Naive thymus-derived CD8-positive, alpha-beta T cell (primary cell): ENCODE data around the gene EBF4. TPM values are rescaled to one million over a fixed set of nuclear protein-coding genes. Genes with fewer than 3 reads are reported as not detected.
"Not testable (repeated sequence)": the region's sequence is repeated elsewhere in the genome, so short reads cannot be mapped to it uniquely, and the experiment has no call there.

Experiments
- ATAC-seq, 2 donors: fragments of 150-1000 bp; cut with Tn5 transposase in 1 of 2; sonication (Bioruptor Pico), chemical (Tn5 transposase) in 1 of 2; 1 replicate in 1 of 2; 2 replicates in 1 of 2; pipeline ENCODE4 v1.10.0; 2021; ENCODE audit warnings: mild to moderate bottlenecking in 2 of 2, moderate library complexity in 2 of 2
- POLR2A ChIA-PET: fragments of 350-600 bp; sonication (Branson Sonifier 250); formaldehyde crosslinking; loops from one replicate; lab custom pipeline; 2021; ENCODE audit warnings: antibody characterized with exemption; lab: Charles Lee
- DNase-seq, 10 donors: peaks; one replicate each; pipeline versions ENCODE4 v3.0.0 to v3.0.0-alpha.2; 2020 to 2022
- H3K27ac Mint-ChIP-seq, 10 donors: one replicate each; pipeline ENCODE4 v1.8.0; 2020 to 2022; ENCODE audit warnings: mild to moderate bottlenecking in 10 of 10, mixed read lengths in 10 of 10, moderate library complexity in 4 of 10, inconsistent platforms in 1 of 10
- H3K27me3 Mint-ChIP-seq, 5 donors: one replicate each; pipeline ENCODE4 v1.8.0; 2021 to 2022; ENCODE audit warnings: mixed read lengths in 5 of 5
- H3K36me3 Mint-ChIP-seq, 3 donors: one replicate each; pipeline ENCODE4 v1.8.0; 2020 to 2022; ENCODE audit warnings: mixed read lengths in 3 of 3, mild to moderate bottlenecking in 2 of 3, inconsistent platforms in 1 of 3
- H3K4me1 Mint-ChIP-seq, 4 donors: one replicate each; pipeline ENCODE4 v1.8.0; 2021 to 2022; ENCODE audit warnings: mixed read lengths in 4 of 4
- H3K4me3 Mint-ChIP-seq, 10 donors: one replicate each; pipeline ENCODE4 v1.8.0; 2020 to 2022; ENCODE audit warnings: mild to moderate bottlenecking in 10 of 10, mixed read lengths in 10 of 10, moderate library complexity in 6 of 10, inconsistent platforms in 1 of 10
- H3K9me3 Mint-ChIP-seq, 9 donors: one replicate each; pipeline ENCODE4 v1.8.0; 2020 to 2022; ENCODE audit warnings: mixed read lengths in 9 of 9, mild to moderate bottlenecking in 3 of 9, inconsistent platforms in 1 of 9, moderate library complexity in 1 of 9
- microRNA-seq: library from miRNA; unstranded; fragments of <30 nt; microRNA quantifications from one replicate; pipeline ENCODE4 v1.2.0, GENCODE V29; 2022; ENCODE audit warnings: borderline microRNAs expressed
- polyA plus RNA-seq, 3 donors: library from polyadenylated mRNA; unstranded; fragments of 300-500 nt; fragmentation: Illumina TruSeq; gene quantifications; one replicate each; pipeline ENCODE4 v1.2.3, GENCODE V29; 2021
- total RNA-seq, 8 experiments: library from RNA in 2 of 8; stranded (reverse) in 2 of 8; gene quantifications; one replicate each; pipeline ENCODE4 v1.2.3 and lab custom pipeline; 2021 to 2026

Gene EBF4
- total and polyA plus RNA-seq, 5 experiments from 2014 or later = 0.37 to 14.9 (median 2.2) TPM

GRCh38 chr20:2804852-2805688, 112.5 kb downstream of the EBF4 start:
- peaks cover 33 to 68% (median 55%) of the 10 kb centered on the region in 5 donors for H3K27me3 Mint-ChIP-seq
- no peak overlapping the region for H3K27ac Mint-ChIP-seq
- DNase-seq (no peak), ATAC-seq (no peak)
- peaks cover 13 to 17% (median 14%) of the 10 kb centered on the region in 4 donors for H3K4me1 Mint-ChIP-seq
- no peaks in the 10 kb centered on the region for H3K36me3 Mint-ChIP-seq
- POLR2A ChIA-PET = no interaction called here
- H3K4me3 Mint-ChIP-seq = no peak overlapping the region
- H3K9me3 Mint-ChIP-seq = peaks cover 0 to 3% (median 0%) of the 10 kb centered on the region in 9 donors

GRCh38 chr20:2805689-2806350, 113.2 kb downstream of the EBF4 start:
- H3K36me3 Mint-ChIP-seq = no peaks in the 10 kb centered on the region
- H3K27ac Mint-ChIP-seq = no peak overlapping the region
- peaks cover 8 to 13% (median 10%) of the 10 kb centered on the region in 4 donors for H3K4me1 Mint-ChIP-seq
- no peak for DNase-seq
- ATAC-seq = no peak
- peaks cover 31 to 64% (median 51%) of the 10 kb centered on the region in 5 donors for H3K27me3 Mint-ChIP-seq
- POLR2A ChIA-PET = interaction anchor here (0.6 kb wide), 1 partner anchor 265 kb away, joined by 3 read pairs; no protein-coding TSS in a partner anchor
- no peak overlapping the region for H3K4me3 Mint-ChIP-seq
- H3K9me3 Mint-ChIP-seq = peaks cover 0 to 3% (median 0%) of the 10 kb centered on the region in 9 donors

- DNase-seq (no peak), ATAC-seq (no peak)
- H3K9me3 Mint-ChIP-seq = peaks cover 0 to 4% (median 0%) of the 10 kb centered on the region in 9 donors
- no peaks in the 10 kb centered on the region for H3K36me3 Mint-ChIP-seq
- no peak overlapping the region for H3K4me3 Mint-ChIP-seq
- POLR2A ChIA-PET = no interaction called here
- no peak overlapping the region for H3K27ac Mint-ChIP-seq
- H3K4me1 Mint-ChIP-seq = peaks cover 2 to 8% (median 5%) of the 10 kb centered on the region in 4 donors
- peaks cover 31 to 64% (median 47%) of the 10 kb centered on the region in 5 donors for H3K27me3 Mint-ChIP-seq
Measured at GRCh38 chr20:2806351-2806701, 113.7 kb downstream of the EBF4 start.

GRCh38 chr20:2807019-2807418, 114.4 kb downstream of the EBF4 start:
- Mint-ChIP-seq H3K4me3 (no peak overlapping the region), H3K27me3 (peaks cover 30 to 61% (median 49%) of the 10 kb centered on the region in 5 donors), H3K36me3 (peaks cover 0 to 3% (median 3%) of the 10 kb centered on the region in 3 donors), H3K27ac (no peak overlapping the region), H3K9me3 (peaks cover 0 to 8% (median 2%) of the 10 kb centered on the region in 9 donors), H3K4me1 (peaks cover 0 to 5% (median 2%) of the 10 kb centered on the region in 4 donors)
- DNase-seq = no peak
- POLR2A ChIA-PET = interaction anchor here (0.7 kb wide), 1 partner anchor 44 kb away, joined by 3 read pairs; no protein-coding TSS in a partner anchor
- no peak for ATAC-seq

- H3K9me3 Mint-ChIP-seq = peaks cover 0 to 15% (median 9%) of the 10 kb centered on the region in 9 donors
Measured at GRCh38 chr20:2807929-2808328, 115.3 kb downstream of the EBF4 start.

GRCh38 chr20:2809690-2810089, 117.1 kb downstream of the EBF4 start:
- ATAC-seq (no peak), DNase-seq (no peak)
- H3K4me1 Mint-ChIP-seq = peaks cover 0 to 5% (median 2%) of the 10 kb centered on the region in 4 donors
- no peak overlapping the region for H3K4me3 Mint-ChIP-seq
- peaks cover 19 to 52% (median 43%) of the 10 kb centered on the region in 5 donors for H3K27me3 Mint-ChIP-seq
- POLR2A ChIA-PET = no interaction called here
- H3K9me3 Mint-ChIP-seq = peaks cover 0 to 20% (median 10%) of the 10 kb centered on the region in 9 donors
- H3K27ac Mint-ChIP-seq = no peak overlapping the region
- H3K36me3 Mint-ChIP-seq = peaks cover 0 to 14% (median 10%) of the 10 kb centered on the region in 3 donors

More at GRCh38 chr20:2807929-2808328, 115.3 kb downstream of the EBF4 start:
- H3K36me3 Mint-ChIP-seq = peaks cover 0 to 10% (median 8%) of the 10 kb centered on the region in 3 donors
- H3K4me1 Mint-ChIP-seq, DNase-seq, H3K27ac Mint-ChIP-seq, H3K4me3 Mint-ChIP-seq, POLR2A ChIA-PET, ATAC-seq: not testable (repeated sequence)
- H3K27me3 Mint-ChIP-seq = peaks cover 26 to 61% (median 44%) of the 10 kb centered on the region in 5 donors

Small RNAs within 50 kb of the gene (microRNA-seq; reads per million reads assigned to microRNA genes)
- 11.0 reads per million, percentile 29 among the genes with 10 or more reads in this experiment for gene MIR1292

Other genes with a start within 250 kb of the EBF4 start
- gene SNRPB, start 222.0 kb upstream of the EBF4 start, total RNA-seq = 10 to 100 TPM; 99.0 to 99.1 TPM
- 100 to 1,000 TPM; 218 to 245 (median 240) TPM for gene SNRPB, start 222.0 kb upstream of the EBF4 start, polyA plus RNA-seq
- gene ZNF343, start 183.9 kb upstream of the EBF4 start, total RNA-seq = 10 to 100 TPM; 13.3 to 14.2 TPM
- 1 to 10 TPM; 1.7 to 5.0 (median 3.2) TPM for gene ZNF343, start 183.9 kb upstream of the EBF4 start, polyA plus RNA-seq
- not detected for gene TMC2, start 156.2 kb upstream of the EBF4 start, total RNA-seq
- not detected for gene TMC2, start 156.2 kb upstream of the EBF4 start, polyA plus RNA-seq
- 100 to 1,000 TPM; 271 to 279 TPM for gene NOP56, start 40.1 kb upstream of the EBF4 start, total RNA-seq
- gene NOP56, start 40.1 kb upstream of the EBF4 start, polyA plus RNA-seq = 100 to 1,000 TPM in 2 of 3 donors, 10 to 100 TPM in 1; 72.3 to 115 (median 107) TPM
- gene IDH3B, start 28.6 kb upstream of the EBF4 start, total RNA-seq = 100 to 1,000 TPM; 121 to 126 TPM
- gene IDH3B, start 28.6 kb upstream of the EBF4 start, polyA plus RNA-seq = 100 to 1,000 TPM in 2 of 3 donors, 10 to 100 TPM in 1; 95.6 to 126 (median 115) TPM
- gene CPXM1, start 107.8 kb downstream of the EBF4 start, total RNA-seq = under 1 TPM in 1 of 2 experiments, not detected in 1; 0.39 TPM
- under 1 TPM; 0.27 to 0.56 (median 0.31) TPM for gene CPXM1, start 107.8 kb downstream of the EBF4 start, polyA plus RNA-seq
- gene C20orf141, start 122.2 kb downstream of the EBF4 start, total RNA-seq = not detected
- gene C20orf141, start 122.2 kb downstream of the EBF4 start, polyA plus RNA-seq = not detected
- not detected for gene TMEM239, start 123.6 kb downstream of the EBF4 start, total RNA-seq
- not detected for gene TMEM239, start 123.6 kb downstream of the EBF4 start, polyA plus RNA-seq
- 100 to 1,000 TPM in 1 of 2 experiments, 10 to 100 TPM in 1; 89.5 to 101 TPM for gene PCED1A, start 147.9 kb downstream of the EBF4 start, total RNA-seq
- gene PCED1A, start 147.9 kb downstream of the EBF4 start, polyA plus RNA-seq = 10 to 100 TPM; 21.9 to 29.6 (median 23.6) TPM
- 10 to 100 TPM; 57.6 to 57.8 TPM for gene VPS16, start 148.0 kb downstream of the EBF4 start, total RNA-seq
- 10 to 100 TPM; 34.6 to 40.6 (median 39.3) TPM for gene VPS16, start 148.0 kb downstream of the EBF4 start, polyA plus RNA-seq
- gene PTPRA, start 180.7 kb downstream of the EBF4 start, total RNA-seq = 100 to 1,000 TPM in 1 of 2 experiments, 10 to 100 TPM in 1; 90.1 to 106 TPM
- 10 to 100 TPM; 24.6 to 51.4 (median 30.8) TPM for gene PTPRA, start 180.7 kb downstream of the EBF4 start, polyA plus RNA-seq